Fibroblast of lung (primary cell): ENCODE measurements around the gene EYA2.
"Not testable (repeated sequence)": the region's sequence is repeated elsewhere in the genome, so short reads cannot be mapped to it uniquely, and the experiment has no call there.

ENCODE experiments used
- CTCF ChIP-seq, 2 donors: IDR thresholded peaks in 1 of 2; conservative IDR thresholded peaks in 1 of 2; 1 replicate in 1 of 2; 2 replicates in 1 of 2; pipeline ENCODE4 v1.5.1; 2011 to 2012; ENCODE audit warnings: low read length in 2 of 2, control low read depth in 1 of 2, inconsistent platforms in 1 of 2, low read depth in 1 of 2, mild to moderate bottlenecking in 1 of 2
- EZH2 ChIP-seq: IDR thresholded peaks from 2 replicates; pipeline ENCODE4 v1.5.1; 2012; ENCODE audit warnings: low read length, control low read depth, mild to moderate bottlenecking; ENCODE audit errors: missing control alignments

GRCh38 chr20:46879963-46880362 lies 14.7 kb upstream of the EYA2 start:
- TF ChIP-seq CTCF (conservative IDR thresholded peaks at IDR 0.05 in 1 of 2, IDR thresholded peaks at IDR 0.05 in 1 of 2; ENCODE audit: low read depth in 1 of 2, low read length in 2 of 2); EZH2: not testable (repeated sequence)
